GM18502 (cell line): ENCODE measurements around the gene CLPSL1.

Experiments used
- ATAC-seq: cut with Tn5 transposase; IDR thresholded peaks from one replicate; pipeline ENCODE4 v1.9.1; 2021; ENCODE audit warnings: mild to moderate bottlenecking; ENCODE audit not compliant: unreplicated experiment, poor library complexity

CLPSL1 gene

GRCh38 chr6:35794536-35795452, 14.0 kb downstream of the CLPSL1 start:
- no peak for ATAC-seq

DNA sequence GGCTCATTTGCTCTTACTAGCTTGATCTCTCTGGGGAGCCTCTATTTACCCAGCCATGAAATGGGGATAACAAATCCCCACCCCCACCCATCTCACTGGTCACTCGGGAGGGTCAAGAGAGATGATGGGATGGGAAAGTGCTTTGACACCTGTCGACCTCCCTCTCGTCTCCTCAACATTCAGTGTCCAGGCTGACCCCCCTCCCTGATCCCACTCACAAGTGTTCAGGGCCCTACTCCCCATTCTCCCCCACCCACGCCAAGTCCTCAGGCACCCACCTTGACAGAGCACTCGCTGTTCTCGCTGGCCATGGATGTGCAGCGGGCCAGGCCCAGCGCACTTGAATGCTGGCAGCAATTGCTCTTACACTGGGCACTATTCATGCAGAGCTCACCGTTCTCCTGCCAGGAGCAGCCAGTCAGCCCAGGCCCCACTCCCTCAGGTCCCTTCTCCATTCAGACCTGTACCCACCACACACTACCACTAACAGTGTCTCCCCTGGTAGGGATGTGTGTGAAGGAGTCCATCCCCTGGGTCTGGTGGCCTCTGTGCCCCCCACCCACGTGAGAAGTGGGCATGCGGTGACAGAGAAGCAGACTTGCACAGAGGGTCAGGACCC, 14.7 kb downstream of the CLPSL1 start:
- ATAC-seq, result no peak

- ATAC-seq, result no peak
Observed at GRCh38 chr6:35796236-35796635, 15.4 kb downstream of the CLPSL1 start.

- no peak for ATAC-seq
Observed at GRCh38 chr6:35797837-35798526, 17.2 kb downstream of the CLPSL1 start.

DNA sequence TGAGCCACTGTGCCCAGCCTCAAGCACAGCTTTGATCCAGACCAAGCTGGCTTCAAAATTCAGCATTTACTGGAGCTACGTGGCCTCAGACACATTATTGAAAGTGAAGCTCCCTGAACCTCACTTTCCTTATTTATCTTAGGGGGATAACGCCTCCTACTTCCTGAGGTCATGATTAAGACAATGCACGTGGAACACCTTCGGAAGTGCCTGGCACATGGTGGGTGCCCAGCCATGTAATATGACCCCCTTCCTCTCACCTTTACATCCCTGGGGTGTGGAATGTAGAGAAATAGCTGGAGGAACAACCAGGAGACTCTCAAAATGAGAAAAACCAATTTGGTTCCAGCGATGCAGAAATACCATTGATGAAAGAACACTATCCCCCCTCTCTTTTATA, 17.9 kb downstream of the CLPSL1 start:
- ATAC-seq, result no peak

- ATAC-seq, result no peak
Observed at GRCh38 chr6:35801148-35801547, 20.3 kb downstream of the CLPSL1 start.

GRCh38 chr6:35804996-35805736, 24.3 kb downstream of the CLPSL1 start, which contains the start of gene LHFPL5:
Gene LHFPL5, plus strand, starts transcription at chr6:35805352. Its CDS starts 319 bp downstream, at chr6:35805671.
- no peak for ATAC-seq

- no peak for ATAC-seq
Observed at GRCh38 chr6:35808688-35809087, 27.9 kb downstream of the CLPSL1 start.

DNA sequence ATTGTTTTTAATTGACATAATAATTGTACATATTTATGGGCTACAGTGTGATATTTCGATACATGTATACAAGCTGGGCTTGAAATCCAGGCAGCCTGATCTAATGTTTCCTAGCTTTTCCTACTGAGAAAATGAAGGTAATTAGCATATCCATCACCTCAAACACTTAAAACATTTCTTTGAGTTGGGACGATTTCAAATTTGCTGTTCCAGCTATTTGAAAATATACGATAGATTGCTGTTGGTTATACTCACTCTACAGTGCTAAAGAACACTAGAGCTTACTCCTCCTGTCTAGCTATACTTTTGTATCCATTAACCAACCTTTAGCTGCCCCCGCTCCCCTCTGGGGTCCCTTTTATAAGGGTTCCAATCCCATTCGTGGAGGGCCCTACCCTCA, 29.0 kb downstream of the CLPSL1 start:
- no peak for ATAC-seq

DNA sequence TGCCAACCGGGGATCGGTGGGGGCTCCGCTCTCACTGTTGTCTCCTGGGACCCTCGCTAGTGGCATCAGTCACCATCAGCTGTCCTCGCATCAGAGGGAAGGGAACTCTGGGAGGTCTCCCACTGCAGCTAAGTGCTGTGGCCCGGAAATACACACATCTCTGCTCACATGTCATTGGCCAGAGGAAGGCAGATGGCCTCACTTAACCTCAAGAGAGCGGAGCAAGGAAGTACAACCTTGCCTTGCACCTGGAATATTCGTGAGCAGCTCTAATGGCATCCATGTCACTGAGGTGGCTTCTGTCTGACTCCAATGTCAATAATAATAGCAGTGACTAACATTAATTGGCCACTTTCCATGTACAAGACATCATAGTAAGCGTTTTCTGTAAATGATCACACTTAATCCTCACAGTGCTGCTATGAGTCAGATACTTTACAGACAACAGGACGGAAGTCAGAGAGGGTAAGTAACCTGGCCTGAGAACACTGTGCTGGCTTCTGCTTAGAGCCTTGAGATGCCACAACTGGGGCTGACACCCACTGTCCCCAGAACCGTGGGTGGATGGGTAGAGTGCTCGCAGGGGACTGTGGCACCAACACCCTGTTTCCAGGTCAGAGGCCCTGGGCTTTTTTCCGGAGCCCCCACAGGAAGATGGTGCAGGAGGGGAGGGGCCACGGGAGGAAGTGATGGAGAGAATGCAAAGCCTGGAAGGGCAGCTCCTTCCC, 30.3 kb downstream of the CLPSL1 start:
- no peak for ATAC-seq

GRCh38 chr6:35811699-35811995, 30.8 kb downstream of the CLPSL1 start:
- ATAC-seq, result no peak

GRCh38 chr6:35817515-35817914, 36.7 kb downstream of the CLPSL1 start:
- ATAC-seq, result no peak

DNA sequence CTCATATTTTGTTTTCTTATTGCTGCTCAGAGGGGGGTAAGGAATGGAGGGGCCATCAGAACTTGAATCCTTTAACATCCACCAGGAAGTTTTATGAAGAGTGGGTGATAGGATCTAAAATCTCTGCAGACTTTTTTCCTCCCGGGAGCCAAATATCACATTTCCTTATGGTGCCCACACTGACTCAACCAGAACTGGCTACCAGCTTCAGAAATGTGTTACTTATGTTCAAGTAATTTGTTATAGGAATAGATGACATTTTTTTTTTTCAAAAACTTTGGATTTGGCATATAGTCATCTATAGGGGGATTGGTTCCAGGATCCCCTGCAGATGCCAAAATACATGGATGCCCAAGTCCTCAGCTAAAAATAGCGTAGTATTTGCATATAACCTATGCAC, 42.8 kb downstream of the CLPSL1 start:
- ATAC-seq, result no peak

GRCh38 chr6:35824552-35825192, 43.9 kb downstream of the CLPSL1 start:
- no peak for ATAC-seq

- ATAC-seq, result no peak
Observed at GRCh38 chr6:35829306-35829705, 48.5 kb downstream of the CLPSL1 start.

DNA sequence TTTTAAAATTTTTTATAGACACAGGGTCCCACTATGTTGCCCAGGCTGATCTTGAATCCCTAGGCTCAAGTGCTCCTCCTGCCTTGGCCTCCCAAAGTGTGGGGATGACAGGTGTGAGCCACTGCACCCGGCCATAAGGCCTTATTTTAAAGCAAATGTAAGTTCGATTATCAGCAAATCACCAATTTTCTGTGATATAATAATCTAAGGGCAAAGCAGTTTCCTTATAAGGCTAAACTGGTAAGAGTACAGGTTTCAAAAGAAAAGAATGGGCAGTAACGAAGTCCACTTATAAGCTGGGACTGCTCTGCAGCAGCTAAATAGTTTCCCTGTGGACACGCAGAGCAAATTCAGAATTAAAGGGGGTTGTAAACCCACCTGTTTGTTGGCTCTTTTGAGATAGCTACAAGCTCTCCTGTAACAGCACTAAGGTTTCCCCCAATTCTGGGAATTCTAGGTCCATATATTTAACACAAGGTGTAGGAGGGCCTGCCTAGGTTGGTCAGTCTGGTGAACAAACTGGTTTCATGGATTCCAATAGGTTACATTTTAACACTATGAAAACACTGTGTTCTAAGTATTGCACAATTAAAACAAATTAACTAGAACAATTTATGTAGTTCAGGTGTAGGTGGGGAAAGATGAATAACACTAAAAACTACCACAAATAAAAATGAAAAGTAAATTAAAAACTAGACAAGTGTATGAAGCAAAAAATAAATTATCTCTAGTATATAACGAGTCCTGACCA, 50.6 kb downstream of the CLPSL1 start:
- no peak for ATAC-seq

GRCh38 chr6:35833536-35833935, 52.7 kb downstream of the CLPSL1 start:
- ATAC-seq, result no peak
